Pulmonary artery endothelial cell (primary cell): ENCODE data around the gene AGK. TPM values are rescaled to one million over a fixed set of nuclear protein-coding genes. Genes with fewer than 3 reads are reported as not detected.
"Not testable (repeated sequence)": the region's sequence is repeated elsewhere in the genome, so short reads cannot be mapped to it uniquely, and the experiment has no call there.

ENCODE experiments used
- DNase-seq: peaks from one replicate; pipeline ENCODE4 v3.0.0-alpha.2; 2011; ENCODE audit warnings: low read depth, low spot score
- total RNA-seq: library from RNA; depleted of rRNA; stranded (reverse); fragments of >200 nt; gene quantifications from 2 replicates; pipeline ENCODE4 v1.2.3, GENCODE V29; 2014

Gene AGK
- total RNA-seq, 1 donor from 2014 or later: 28.5 TPM

GRCh38 chr7:141557360-141557759 lies 6.2 kb downstream of the AGK start:
- no peak for DNase-seq

DNA sequence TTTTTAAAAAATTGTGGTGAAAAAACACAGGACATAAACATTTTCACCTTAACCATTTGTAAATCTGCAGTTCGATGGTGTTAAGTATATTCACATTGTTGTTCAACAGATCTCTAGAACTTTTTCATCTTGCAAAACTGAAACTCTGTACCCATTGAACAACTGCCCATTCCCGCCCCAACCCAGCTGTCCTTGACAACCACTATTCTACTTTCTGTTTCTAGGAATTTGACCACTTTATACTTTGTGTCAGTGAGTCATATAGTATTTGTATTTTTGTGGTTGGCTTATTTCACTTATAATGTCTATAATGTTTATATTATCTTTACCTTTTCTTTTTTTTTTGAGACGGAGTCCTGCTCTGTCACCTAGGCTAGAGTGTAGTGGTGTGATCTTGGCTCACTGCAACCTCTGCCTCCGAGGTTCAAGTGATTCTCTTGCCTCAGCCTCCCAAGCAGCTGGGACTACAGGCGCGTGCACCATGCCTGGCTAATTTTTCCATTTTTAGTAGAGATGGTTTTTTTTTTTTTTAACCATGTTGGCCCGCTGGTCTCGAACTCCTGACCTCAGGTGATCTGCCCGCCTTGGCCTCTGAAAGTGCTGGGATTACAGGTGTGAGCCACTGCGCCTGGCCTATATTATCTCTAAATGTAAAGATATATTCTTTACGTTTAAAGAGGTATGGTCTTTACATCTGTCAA lies 6.8 kb downstream of the AGK start:
- not testable (repeated sequence) for DNase-seq

- DNase-seq: no peak
These were observed 7.5 kb downstream of the AGK start for GRCh38 chr7:141558544-141559183.

- no peak for DNase-seq
These were observed 8.8 kb downstream of the AGK start for GRCh38 chr7:141559961-141560360.

GRCh38 chr7:141562036-141562435 lies 10.8 kb downstream of the AGK start:
- DNase-seq: no peak

DNA sequence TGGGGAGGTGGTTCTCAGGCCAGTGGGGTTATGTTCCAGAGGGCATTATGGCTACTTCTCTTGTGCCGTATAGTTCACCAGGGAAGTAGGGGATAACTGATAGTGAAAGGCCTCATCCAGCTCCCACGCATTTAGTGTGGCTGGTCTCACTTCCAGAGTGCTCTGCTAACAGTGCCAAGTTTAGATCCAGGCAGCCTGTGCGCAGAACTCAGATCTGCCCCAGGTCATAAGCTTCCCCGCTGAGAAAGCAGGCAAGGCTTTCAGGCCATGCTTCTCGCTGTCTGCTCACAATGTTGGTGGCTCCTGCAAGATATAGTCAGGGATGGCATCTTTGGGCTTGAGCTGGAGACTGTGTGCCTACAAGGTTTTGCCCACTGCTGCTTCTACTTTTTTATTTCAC lies 11.3 kb downstream of the AGK start:
- no peak for DNase-seq

DNA sequence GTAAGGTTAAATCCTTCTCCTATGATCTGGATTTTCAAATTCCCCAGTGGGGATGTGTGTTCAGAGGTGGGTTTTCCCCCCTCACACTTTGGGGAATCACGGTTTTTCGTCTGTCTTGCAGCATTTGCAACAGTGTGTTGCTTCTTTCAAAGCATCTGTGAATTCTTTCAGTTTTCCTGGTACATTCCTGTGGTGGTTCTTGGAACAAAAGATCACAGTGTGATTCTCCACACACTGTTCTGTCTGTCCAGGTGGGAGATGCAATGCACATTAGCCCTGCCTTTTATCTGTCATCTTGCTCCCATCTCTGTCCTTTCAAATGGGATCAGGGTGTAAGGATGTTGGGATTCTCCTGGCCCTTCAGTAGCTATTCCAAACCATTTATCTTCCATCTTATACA lies 11.8 kb downstream of the AGK start:
- no peak for DNase-seq

GRCh38 chr7:141563956-141564623 lies 12.9 kb downstream of the AGK start:
- DNase-seq: no peak

DNA sequence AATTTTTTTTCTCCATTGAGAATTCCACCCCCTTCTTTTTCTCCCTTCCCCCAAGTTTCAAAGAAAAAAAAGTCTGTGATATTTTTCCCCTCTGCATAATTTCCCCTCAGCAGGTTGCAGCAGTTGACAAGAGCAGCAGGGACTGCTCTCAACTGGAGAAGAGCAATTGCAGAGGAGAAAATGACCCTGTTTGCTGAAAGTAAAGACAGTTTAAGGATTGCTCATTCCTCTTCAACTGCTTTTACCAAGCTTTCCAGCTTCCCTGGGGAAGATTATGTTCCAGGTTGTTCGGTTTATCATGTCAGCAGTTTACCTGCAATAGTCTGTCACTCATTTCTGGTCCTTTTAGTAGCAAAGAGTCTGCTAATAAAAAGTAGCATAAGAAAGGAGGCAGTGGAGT lies 16.2 kb downstream of the AGK start:
- no peak for DNase-seq

DNA sequence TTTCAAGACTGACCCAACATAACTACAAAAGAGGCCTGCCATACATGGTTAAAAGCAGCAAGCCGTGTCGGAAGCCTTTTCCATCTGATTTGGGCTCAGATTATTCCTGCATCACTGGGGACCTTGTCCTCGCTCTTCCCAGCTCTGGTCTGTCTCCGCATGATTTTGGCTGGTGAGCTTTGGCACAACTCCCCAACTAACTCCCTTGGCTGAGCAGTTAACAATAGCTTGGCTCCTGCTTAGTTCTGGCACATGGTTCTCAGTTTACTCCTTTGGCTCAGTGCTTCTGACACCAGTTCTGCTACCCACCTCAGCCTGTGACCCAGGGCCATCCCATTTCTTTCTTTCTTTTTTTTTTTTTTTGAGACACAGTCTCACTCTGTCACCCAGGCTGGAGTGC lies 17.0 kb downstream of the AGK start:
- no peak for DNase-seq

GRCh38 chr7:141571059-141571458 lies 19.8 kb downstream of the AGK start:
- DNase-seq: no peak

GRCh38 chr7:141572175-141572574 lies 21.0 kb downstream of the AGK start:
- DNase-seq: no peak

DNA sequence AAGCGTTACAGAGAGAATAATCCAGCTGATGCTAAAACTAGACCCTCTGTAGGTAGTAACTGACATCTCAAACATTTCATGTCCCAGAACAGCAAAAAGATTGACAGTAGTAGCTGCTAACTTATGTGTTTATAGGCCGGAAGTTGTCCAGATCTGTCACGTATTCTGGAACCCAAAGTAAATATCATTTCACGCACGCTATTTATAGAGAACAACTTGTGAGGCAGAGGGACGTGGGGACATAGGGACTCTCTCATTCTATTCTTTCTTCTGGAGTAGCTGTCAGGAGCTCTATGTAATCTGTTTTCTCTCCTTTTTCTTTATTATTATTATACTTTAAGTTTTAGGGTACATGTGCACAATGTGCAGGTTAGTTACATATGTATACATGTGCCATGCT lies 22.3 kb downstream of the AGK start:
- no peak for DNase-seq

GRCh38 chr7:141575164-141575563 lies 24.0 kb downstream of the AGK start:
- DNase-seq: no peak

DNA sequence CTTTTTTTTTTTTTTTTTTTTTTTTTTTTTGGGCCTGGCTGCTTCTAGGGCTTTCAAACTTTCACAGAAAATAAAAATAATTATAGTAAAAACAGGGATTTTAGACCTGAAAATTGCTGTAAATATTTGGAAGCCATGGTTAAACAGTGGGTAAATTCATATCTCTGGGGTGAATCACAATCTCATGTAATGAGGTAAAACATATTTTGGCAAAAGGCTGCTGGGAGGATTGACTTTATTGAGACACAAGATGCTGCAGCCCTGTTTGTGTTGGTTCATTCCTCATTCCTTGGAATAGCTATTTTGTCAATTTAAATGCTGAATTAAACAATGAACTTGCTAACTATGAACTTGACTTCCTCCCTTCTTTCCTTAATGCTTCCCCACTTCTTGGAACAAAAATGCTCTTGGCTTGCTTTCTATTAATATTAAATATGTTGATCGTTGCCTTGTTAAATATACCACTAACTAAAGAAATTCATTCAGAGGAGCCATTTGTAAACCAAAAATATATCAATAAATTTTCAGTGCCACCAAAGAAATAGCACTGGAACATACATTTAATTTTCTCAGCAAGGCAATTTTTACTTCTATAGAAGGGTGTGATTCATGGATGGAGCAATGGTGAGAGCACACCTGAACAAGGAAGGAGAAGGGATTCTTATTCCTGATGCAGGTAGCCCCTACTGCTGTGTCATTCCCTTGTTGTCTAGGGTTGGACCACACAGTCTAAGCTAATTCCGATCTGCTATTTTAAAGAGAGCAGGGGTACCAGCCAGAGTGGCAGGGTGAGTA lies 24.6 kb downstream of the AGK start:
- no peak for DNase-seq

DNA sequence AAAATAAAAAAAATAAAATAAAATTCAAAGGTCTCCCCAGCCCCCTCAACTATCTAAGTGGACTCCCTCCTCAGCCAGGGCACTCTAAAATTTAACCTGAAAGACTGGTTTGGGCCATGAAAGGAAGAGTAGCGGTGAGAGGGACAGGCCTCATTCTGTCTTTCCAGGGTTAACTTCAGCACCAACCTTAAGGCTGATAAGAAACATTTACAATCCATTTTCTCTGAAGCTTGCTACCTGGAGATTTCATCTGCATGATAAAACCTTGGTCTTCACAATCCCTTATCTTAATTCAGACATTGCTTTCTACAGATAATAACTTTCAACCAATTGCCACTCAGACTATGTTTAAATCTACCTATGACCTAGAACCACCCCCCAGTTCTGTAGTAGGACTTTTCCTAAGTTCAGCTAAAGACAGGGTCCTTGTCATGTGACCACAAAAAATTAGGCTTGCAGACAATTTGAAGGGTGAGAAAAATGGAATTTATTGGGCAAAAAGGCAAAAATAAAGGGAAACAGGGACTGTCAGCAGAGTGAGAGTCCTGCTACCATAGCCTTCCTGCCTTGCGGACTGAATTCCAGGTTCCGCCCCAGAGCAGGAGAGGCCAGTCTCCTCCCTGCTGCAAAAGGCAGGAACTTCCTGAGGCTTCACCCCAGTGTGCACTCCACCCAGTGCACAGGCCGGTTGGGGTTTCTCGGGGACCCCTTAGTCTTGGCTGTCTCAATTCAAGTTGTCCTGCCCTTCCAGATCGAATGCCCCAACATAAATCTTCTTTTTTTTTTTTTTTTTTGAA lies 26.0 kb downstream of the AGK start:
- DNase-seq: no peak

GRCh38 chr7:141579953-141580352 lies 28.7 kb downstream of the AGK start:
- DNase-seq: not testable (repeated sequence)

DNA sequence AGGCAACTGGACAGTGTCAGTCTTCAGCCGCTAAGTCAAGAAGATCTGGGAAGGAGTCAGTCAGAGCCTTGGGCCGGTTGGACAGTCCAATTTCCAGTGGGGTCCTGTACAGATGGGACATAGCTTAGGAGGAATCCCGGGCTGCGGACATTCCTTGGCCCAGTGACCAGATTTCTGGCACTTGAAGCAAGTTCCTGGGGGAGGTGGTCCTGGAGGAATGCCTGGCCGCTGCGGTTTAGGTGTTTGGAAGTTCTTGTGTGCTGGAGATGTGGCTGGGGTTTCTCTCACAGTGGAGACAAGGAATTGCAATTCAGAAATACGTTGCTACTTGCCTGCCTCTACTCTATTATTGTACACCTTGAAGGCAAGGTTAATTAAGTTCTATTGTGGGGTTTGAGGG lies 30.9 kb downstream of the AGK start:
- DNase-seq: not testable (repeated sequence)

DNA sequence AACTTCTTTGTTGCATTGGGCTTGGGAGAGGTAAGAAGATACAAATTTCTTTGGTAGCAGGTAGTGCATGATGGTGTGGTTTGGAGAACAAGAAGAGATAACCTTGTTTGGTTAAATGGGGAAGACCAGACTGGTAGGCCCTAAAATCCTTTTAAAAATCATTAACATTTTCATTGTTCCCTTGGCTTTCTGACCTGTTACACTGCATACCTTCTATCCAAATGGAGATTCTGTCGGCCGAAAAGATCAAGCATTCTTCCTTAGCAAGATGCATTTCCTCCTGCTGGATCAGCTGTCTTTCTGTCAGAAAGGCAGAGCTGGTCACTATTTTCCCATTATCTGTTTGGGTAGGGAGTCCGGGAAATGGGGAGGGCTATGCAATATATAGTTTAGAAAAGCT lies 33.7 kb downstream of the AGK start:
- DNase-seq: no peak

DNA sequence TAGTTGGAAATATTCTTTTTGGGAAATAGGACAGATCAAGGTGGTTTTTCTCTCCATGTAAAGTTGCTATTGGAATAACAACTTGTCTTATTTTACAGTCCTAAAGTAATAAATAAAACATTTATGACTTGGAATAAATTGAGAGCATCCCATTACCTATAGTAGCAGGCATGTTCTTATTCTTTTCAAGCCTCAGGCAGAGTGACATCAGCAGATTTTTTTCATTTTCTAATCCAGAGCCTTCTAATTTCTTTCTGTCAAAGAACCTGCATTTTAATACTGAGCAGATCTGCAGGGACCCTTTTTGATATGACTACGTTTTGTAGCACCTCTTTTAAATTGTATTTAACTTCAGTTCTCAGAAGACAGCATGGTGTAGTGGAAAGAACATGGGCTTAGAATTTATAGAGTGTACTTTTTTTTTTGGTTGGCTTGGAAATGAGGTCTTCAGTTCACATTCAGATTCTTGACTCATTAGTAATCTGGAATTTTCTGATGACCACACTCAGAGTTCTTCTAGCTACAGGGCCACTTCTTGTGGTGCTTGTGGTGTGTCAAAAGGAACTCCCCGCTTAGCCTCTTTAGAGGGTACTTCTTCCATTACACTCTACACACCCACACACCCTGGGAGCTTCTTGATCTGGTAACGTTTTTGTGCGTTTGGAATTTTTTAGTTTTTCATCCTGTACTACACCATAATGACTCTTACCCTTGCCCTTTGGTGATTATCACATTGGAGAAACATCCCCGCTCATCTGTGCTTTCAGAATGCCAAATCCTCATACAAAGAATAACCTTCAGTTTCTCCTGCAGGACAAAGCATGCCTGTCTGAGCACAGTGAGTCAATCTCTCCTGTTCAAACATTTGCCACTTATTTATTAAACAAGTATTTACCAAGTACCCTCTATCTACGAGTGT lies 34.6 kb downstream of the AGK start:
- DNase-seq: no peak
